GM12875 (cell line): Measurements from ENCODE around the gene KDELR3.

ENCODE experiments used
- H3K4me3 ChIP-seq: one replicate; pipeline ENCODE4 v1.5.1; 2011; ENCODE audit warnings: low read depth, low read length, control low read depth
- TF ChIP-seq, protein P1 (sequence below): IDR thresholded peaks from 2 replicates; pipeline ENCODE4 v1.5.1; 2011; ENCODE audit warnings: low read depth, mild to moderate bottlenecking, control low read depth, inconsistent platforms, low read length, moderate library complexity, borderline replicate concordance; ENCODE audit not compliant: insufficient read depth

KDELR3 gene

DNA sequence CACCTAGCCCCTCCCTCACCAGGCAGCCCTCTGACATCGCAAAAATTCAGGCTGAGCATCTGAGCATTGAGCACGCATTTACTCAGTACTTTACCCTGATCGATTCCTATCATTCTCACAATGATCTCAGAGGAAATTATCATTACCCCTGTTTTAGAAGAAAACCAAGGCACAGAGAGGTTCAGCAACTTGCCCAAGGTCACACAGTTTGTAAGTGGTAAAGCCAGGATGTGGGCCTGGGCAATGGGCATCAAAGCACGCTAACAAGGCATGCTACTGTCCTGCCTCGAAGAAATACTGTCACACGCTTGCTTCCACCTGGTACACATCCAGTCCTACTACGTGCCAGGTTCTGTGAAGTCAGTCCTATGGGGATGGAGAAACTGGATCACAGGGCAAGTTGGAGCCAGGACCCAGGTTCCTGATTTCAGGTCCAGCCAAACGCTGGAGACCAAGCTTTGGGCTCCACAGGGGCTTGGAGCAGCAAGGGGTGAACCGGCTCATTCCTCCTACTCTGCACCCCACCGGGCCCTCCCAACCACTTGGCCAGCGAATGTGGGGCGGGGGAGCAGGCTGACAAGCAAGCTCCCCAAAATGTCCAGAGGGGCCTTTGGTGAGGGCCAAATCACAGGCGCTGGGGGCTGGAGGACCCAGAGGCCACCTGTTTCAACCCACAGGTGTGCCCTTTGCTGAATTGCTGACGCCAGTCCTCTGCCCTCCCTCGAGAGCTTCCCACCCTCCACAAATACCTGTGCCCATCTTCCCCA, 31.1 kb upstream of the KDELR3 start:
- no peak overlapping the region for H3K4me3 ChIP-seq
- TF ChIP-seq, protein P1, sequence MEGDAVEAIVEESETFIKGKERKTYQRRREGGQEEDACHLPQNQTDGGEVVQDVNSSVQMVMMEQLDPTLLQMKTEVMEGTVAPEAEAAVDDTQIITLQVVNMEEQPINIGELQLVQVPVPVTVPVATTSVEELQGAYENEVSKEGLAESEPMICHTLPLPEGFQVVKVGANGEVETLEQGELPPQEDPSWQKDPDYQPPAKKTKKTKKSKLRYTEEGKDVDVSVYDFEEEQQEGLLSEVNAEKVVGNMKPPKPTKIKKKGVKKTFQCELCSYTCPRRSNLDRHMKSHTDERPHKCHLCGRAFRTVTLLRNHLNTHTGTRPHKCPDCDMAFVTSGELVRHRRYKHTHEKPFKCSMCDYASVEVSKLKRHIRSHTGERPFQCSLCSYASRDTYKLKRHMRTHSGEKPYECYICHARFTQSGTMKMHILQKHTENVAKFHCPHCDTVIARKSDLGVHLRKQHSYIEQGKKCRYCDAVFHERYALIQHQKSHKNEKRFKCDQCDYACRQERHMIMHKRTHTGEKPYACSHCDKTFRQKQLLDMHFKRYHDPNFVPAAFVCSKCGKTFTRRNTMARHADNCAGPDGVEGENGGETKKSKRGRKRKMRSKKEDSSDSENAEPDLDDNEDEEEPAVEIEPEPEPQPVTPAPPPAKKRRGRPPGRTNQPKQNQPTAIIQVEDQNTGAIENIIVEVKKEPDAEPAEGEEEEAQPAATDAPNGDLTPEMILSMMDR = no peak

DNA sequence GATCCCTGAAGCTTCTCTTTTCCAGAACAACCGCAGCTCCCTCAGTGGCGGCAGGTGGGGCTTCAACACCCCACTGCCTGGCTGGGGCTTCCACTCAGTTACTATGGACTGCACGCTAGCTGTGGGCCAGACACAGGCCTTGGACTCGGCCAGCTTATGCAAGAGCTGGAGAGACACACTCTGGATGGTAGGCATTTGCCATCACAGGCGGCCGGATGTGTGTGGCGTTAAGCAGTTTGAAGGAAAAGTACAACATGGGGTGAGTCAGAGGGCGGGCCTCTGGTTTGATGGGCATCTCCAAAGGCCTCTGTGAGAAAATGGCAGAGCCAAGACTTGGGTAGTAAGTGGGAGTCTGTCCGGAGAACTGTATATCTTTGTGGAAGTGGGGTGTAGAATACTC, 30.5 kb upstream of the KDELR3 start:
- TF ChIP-seq, protein P1 = no peak
- H3K4me3 ChIP-seq = no peak overlapping the region

DNA sequence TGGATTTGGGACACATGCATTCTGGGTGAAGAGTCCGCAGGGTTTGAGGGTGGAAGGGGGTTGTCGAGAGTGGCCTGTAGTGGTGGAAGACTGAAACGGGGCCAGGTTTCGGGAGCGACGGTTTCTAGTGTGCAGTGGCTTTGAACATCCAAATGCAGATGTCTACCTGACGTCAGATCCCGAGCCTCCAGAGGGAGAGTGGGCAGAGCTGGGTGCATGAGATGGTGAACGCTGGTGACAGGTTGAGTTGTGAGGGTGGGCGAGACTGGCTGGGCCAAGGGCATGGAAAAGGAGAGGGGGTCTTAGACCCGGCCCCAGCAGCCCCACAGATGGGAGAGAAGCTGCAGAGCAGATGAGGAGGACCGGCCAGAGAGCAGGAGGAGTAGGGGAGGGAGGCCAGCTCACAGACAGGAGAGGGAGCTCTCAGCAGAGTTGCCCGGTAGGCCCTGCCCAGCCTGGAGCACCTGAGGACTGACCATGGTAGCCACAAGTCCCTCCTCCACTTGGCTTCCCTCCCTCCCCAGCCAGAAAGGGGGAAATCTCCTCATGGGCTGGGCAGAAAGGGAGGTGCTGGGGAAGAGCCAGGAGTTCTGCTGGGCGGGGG, 27.0 kb upstream of the KDELR3 start:
- no peak overlapping the region for H3K4me3 ChIP-seq
- TF ChIP-seq, protein P1 = no peak

DNA sequence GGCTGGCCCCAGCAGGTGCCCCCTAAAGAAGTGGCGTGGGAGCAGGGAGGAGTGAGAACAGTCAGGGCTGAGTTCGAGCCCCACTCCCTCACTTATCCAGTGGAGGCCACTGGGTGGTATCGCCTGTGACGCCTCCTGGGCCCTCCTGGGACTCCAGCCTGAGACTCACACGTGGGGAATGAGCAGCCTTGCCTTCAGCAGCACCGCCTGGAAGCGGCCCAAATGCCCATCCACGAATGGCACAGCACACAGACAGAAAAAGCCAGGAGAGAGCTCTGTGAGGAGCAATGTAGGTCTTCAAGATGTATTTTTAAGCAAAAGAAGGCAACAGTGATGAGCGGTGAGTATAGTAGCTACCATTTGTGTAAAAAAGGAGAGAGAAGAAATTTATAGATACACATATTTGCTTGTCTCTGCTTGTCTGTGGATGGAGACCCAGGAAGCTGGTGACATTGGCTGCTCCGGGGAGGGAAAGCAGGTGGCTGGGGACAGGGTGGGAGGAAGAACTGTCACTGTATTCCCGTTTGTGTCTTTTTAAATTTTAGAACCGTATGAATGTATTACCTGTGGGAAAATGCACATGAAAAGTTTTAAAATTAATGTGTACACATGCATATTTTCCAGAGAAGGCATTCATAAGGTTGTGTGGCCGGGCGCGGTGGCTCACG, 26.1 kb upstream of the KDELR3 start:
- no peak overlapping the region for H3K4me3 ChIP-seq
- TF ChIP-seq, protein P1 = no peak

DNA sequence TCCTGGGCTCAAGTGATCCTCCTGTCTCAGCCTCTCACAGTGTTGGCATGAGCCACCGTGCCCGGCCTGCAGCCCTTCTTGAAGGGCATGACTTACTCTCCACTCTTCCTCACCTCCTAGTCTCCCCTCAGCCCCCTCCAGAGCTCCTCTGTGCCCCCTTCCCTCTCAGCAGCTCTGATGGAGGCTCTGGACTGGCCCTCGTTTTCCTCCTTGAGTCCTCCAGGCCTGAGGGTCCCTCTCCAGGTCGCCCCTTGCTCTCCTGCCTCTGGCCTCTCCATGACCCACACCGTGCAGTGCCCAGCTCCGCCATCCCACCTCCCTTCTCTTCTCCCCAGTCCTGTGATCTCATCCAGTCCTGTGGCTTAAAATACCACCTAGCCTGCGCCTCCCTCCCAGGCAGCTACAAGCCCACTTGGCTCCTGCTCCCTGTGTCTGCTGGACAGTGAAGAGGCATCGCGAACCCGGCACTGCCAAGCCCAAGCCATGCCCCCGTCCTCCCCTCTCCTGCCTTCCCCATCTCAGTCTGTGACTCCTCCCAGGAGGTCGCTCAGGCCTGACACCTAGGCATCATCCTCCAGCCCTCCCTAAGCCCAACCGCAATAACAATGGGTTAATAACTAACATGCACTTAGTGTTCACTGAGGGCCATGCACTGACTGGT, 24.8 kb upstream of the KDELR3 start:
- no peak overlapping the region for H3K4me3 ChIP-seq
- TF ChIP-seq, protein P1 = no peak

DNA sequence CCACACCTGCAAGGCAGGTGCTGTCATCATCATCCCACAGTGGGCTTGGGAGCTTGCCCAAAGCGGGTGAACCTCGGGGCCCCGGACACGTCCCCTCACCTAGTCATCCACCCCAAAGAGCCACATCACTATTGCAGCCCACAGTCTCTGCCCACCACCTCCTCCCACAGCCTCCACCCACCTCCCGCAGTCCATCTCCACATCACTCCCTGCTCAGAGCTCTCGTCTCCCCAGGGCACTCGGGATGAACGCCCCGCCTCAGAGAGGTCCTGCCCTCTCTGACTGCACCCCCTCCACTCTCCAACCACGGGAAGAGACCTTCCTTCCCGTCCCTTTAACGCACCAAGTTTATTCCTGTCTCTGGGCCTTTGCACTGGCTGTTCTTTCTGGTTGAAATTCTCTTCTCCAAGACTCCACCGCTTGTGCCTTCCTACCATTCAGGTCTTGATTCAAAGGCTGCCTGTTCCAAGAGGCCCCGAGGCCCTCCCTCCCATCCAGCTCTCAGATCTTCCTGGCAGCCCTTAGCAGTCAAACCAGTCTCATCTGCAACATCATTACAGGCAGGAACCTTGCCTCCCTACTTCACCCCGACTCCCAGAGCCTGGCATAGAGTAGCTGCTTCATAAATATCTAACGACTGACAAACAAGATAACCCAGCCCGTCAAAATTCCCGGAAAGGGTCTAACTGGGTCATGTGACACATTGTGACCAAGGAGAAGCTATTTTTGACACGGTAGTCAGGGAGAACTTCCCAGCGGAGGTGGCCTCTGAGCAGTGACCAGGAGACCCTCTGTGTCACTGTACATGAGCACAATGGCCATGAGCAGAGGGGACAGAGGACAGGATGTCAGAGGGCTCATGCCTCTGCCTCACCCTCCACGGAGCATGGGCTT, 24.0 kb upstream of the KDELR3 start:
- TF ChIP-seq, protein P1 = no peak
- H3K4me3 ChIP-seq = no peak overlapping the region
